Central memory CD4-positive, alpha-beta T cell (primary cell): Measurements from ENCODE around the gene MCUB.
"Not testable (repeated sequence)": the region's sequence is repeated elsewhere in the genome, so short reads cannot be mapped to it uniquely, and the experiment has no call there.

Source experiments
- DNase-seq: peaks from one replicate; pipeline ENCODE4 v3.0.0; 2022

The MCUB gene

DNA sequence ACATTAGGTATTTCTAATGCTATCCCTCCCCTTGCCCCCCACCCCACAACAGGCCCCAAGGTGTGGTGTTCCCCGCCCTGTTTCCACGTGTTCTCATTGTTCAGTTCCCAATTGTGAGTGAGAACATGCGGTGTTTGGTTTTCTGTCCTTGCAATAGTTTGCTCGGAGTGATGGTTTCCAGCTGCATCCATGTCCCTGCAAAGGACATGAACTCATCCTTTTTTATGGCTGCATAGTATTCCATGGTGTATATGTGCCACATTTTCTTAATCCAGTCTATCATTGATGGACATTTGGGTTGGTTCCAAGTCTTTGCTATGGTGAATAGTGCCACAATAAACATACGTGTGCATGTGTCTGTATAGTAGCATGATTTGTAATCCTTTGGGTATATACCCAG lies 20.0 kb downstream of the MCUB start:
- DNase-seq, result not testable (repeated sequence)

GRCh38 chr4:109588176-109588575 lies 28.1 kb downstream of the MCUB start:
- no peak for DNase-seq

- no peak for DNase-seq
Observed at GRCh38 chr4:109589119-109589518, 29.1 kb downstream of the MCUB start.

GRCh38 chr4:109589605-109590004 lies 29.6 kb downstream of the MCUB start:
- no peak for DNase-seq

GRCh38 chr4:109590905-109591304 lies 30.9 kb downstream of the MCUB start:
- DNase-seq, result no peak

DNA sequence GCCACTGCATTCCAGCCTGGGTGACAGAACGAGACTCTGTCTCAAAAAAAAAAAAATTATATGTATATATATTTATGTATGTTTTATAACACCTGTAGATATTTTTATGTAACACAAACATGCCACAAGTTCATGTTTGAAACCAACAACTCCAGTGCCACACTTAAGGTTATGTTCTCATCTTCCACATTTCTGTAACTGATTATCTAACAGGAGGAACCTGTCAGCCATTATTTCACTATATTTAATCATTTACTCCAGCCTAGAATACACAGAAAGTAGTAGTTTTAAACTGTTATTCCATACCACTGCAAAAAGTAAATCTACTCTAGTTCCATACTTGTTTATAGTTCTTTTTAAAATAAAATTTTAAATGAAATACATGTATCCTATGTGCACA lies 32.3 kb downstream of the MCUB start:
- no peak for DNase-seq

- not testable (repeated sequence) for DNase-seq
Observed at GRCh38 chr4:109595123-109595522, 35.1 kb downstream of the MCUB start.

- DNase-seq, result not testable (repeated sequence)
Observed at GRCh38 chr4:109596420-109597085, 36.5 kb downstream of the MCUB start.

GRCh38 chr4:109599046-109599652 lies 39.1 kb downstream of the MCUB start:
- DNase-seq, result no peak

- no peak for DNase-seq
Observed at GRCh38 chr4:109600431-109600830, 40.4 kb downstream of the MCUB start.

DNA sequence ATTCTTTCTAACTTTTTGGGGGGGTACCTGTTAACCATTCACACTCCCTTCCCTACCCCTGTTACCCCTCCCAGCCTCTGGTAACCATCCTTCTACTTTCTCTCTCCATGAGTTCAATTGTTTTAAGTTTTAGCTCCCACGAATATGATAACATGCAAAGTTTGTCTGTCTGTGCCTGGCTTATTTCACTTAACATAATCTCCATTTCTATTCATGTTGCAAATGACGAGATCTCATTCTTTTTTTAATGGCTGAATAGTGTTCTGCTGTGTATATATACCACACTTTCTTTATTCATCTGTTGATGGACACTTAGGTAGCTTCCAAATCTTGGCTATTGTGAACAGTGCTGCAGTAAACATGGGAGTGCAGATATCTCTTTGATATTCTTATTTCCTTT lies 41.3 kb downstream of the MCUB start:
- DNase-seq, result no peak

DNA sequence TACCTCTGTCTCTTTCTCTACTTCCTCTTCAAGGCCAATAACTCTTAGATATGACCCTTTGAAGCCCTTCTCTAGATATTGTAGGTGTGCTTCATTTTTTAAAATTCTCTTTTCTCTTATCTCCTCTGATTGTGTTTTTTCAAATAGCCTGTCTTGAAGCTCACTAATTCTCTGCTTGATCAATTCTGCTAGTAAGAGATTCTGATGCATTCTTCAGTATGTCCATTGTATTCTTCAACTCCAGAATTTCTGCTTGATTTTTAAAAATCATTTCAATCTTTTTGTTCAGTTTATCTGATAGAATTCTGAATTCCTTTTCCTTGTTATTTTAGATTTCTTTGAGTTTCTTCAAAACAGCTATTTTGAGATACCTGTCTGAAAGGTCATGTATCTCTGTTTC lies 47.9 kb downstream of the MCUB start:
- DNase-seq, result no peak

- DNase-seq, result no peak
Observed at GRCh38 chr4:109608879-109609278, 48.8 kb downstream of the MCUB start.

DNA sequence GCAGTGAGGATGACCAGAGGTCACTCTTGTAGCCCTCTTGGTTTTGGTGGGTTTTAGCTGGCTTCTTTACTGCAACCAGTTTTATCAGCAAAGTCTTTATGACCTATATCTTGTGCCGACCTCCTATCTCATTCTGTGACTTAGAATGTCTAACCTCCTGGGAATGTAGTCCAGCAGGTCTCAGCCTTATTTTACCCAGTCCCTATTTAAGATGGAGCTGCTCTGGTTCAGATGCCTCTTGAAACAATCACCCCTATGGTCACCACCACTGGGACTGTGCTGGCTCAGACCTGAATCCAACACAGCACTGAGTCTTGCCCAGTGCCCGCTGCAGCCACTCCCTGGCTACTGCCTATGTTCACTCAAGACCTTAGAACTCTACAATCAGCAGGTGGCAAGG lies 49.4 kb downstream of the MCUB start:
- DNase-seq, result no peak

- DNase-seq, result no peak
Observed at GRCh38 chr4:109610489-109610888, 50.4 kb downstream of the MCUB start.

- DNase-seq, result no peak
Observed at GRCh38 chr4:109611045-109611646, 51.1 kb downstream of the MCUB start.

DNA sequence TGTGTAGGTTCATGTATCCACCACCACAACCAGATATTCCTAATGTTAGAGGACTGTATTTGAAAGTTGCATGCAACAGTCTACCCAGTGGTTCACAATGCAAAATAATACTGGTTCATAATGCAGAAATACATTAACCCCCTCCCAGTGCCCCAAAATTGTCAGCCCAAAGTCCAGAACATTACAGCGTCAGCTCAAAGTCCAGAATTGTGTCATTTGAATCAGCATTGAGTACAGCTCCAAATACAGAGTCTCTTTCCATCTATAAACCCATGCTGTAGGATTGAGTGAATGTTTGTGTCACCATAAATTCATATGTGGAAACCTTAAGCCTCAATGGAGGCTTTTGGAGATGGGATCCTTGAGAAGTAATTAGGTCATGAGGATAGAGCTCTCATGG lies 54.0 kb downstream of the MCUB start:
- no peak for DNase-seq

GRCh38 chr4:109614466-109614865 lies 54.4 kb downstream of the MCUB start:
- no peak for DNase-seq

DNA sequence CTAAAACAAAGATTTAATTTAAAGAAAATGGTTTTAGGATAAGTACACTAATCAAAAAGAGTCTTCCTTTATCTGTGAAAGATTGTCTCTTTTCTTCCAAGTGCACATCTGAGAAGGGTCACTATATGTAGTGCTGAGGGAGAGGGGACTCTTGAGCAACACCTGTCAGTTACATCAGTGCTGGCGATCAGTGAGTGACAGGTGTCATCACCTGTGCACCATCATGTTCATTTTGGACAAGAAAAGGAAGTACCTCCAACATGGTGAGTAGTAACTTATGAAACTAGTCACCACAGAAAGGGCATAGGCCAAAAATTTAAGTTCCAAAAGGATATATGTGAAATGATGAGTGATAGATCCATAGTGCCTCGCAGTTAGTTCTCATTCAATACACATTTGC lies 55.7 kb downstream of the MCUB start:
- DNase-seq, result no peak

DNA sequence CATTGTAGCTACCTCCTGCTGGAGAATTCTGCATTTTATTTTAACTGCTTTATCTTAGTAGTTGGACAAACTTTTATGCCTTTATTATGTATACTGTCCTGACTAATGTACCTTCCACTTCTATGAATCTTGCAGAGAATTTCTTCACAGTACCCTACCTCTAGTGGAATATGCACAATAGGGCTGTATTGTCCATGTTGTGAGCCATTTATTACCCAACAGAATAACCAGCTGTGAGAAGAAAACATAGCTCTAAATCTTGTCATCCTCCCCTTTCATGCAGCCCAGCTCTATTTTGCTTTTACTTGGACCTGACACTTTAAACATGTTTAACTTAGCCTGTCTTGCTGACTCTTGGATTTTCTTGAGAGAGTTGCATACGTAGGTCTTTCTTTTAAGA lies 56.2 kb downstream of the MCUB start:
- no peak for DNase-seq

GRCh38 chr4:109622626-109623025 lies 62.6 kb downstream of the MCUB start:
- no peak for DNase-seq

DNA sequence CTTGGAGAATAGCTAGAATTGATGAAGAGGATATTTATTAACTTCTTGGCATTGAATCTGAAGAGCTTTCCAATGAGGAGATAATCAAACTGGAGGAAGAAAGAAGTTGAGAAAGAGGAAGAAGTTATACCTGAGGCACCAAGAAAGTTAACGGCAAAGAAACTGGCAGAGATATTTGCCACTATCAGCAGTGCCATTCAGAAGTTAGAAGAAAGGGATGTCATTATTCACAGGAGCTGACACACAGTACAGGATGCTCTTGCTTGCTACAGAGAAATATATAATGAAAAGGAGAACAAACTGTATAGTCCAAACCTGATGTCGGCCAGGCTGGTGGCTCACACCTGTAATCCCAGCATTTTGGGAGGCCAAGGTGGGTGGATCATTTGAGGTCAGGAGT lies 64.5 kb downstream of the MCUB start:
- no peak for DNase-seq

DNA sequence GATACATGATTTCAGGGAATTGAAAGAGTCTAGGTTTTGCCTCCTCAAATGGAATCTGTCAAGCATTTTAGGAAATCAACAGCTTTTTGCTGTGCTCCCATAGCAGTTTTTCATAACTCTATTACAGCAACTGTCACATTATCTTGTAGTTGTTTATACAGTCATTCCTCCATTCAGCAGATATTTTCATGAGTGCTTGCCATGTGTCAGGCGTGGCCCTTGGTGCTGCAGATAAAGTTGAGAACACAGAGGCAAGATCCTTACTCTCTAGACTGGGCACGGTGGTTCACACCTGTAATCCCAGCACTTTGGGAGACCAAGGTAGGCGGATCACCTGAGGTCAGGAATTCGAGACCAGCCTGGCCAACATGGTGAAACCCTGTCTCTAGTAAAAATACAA lies 67.3 kb downstream of the MCUB start:
- DNase-seq, result no peak

DNA sequence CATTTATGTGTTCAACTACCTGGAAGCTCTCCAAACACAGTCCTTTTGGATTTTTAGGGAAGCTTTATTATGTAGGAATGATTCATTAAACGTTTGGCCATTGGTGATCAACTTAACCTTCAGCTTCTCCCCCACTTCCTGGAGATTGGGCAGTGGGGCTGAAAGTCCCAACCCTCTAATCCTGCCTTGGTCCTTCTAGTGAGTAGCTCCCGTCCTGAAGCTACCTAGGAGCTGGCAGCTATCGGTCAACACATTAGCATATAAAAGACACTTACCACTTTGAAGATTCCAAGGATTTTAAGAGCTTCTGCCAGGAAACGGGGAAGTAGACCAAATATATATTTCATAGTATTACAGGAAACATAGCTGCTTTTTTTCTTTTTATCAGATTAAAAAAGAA lies 69.7 kb downstream of the MCUB start:
- DNase-seq, result no peak
